Measurements from ENCODE around the gene AKAP1.
A peak's percentile ranks its signal among the peaks of the same experiment; 100 is the strongest.

Gene AKAP1

GRCh38 chr17:57044976-57045867 is 39.8 kb upstream of the AKAP1 start:
- no peak for TF ChIP-seq CTCF (IDR thresholded peaks at IDR 0.05; ENCODE audit: insufficient read depth, low read depth, low read length, missing control alignments)
- DNase-seq (ENCODE audit: low read depth) = no peak
- H3K4me3 ChIP-seq (ENCODE audit: low read depth, low read length) = no peak overlapping the region; the same call in 1 of the 2 replicates

- TF ChIP-seq CTCF (IDR thresholded peaks at IDR 0.05; ENCODE audit: insufficient read depth, low read depth, low read length, missing control alignments) = no peak
- peak overlapping the region; percentile 53 for H3K4me3 ChIP-seq (ENCODE audit: low read depth, low read length)
- peak; percentile 44 for DNase-seq (ENCODE audit: low read depth)
Measured at GRCh38 chr17:57045868-57046704, 39.0 kb upstream of the AKAP1 start.

- no peak for DNase-seq (ENCODE audit: low read depth)
- H3K4me3 ChIP-seq (ENCODE audit: low read depth, low read length) = peak overlapping the region; percentile 53
- TF ChIP-seq CTCF (IDR thresholded peaks at IDR 0.05; ENCODE audit: insufficient read depth, low read depth, low read length, missing control alignments) = no peak
Measured at GRCh38 chr17:57046749-57047148, 38.3 kb upstream of the AKAP1 start.

GRCh38 chr17:57048096-57048495 is 37.0 kb upstream of the AKAP1 start:
- DNase-seq (ENCODE audit: low read depth) = no peak
- TF ChIP-seq CTCF (IDR thresholded peaks at IDR 0.05; ENCODE audit: insufficient read depth, low read depth, low read length, missing control alignments) = no peak
- no peak overlapping the region for H3K4me3 ChIP-seq (ENCODE audit: low read depth, low read length)

GRCh38 chr17:57050306-57050705 is 34.7 kb upstream of the AKAP1 start:
- DNase-seq (ENCODE audit: low read depth) = no peak
- no peak overlapping the region for H3K4me3 ChIP-seq (ENCODE audit: low read depth, low read length)
- TF ChIP-seq CTCF (IDR thresholded peaks at IDR 0.05; ENCODE audit: insufficient read depth, low read depth, low read length, missing control alignments) = peak; percentile 7

GRCh38 chr17:57051886-57052361 is 33.1 kb upstream of the AKAP1 start:
- DNase-seq (ENCODE audit: low read depth) = no peak
- no peak for TF ChIP-seq CTCF (IDR thresholded peaks at IDR 0.05; ENCODE audit: insufficient read depth, low read depth, low read length, missing control alignments)

More at GRCh38 chr17:57051886-57052361, 33.1 kb upstream of the AKAP1 start:
- no peak overlapping the region for H3K4me3 ChIP-seq (ENCODE audit: low read depth, low read length)
